ENCODE data around the gene PDE8A.
"Not testable (repeated sequence)": the region's sequence is repeated elsewhere in the genome, so short reads cannot be mapped to it uniquely, and the experiment has no call there.

Gene PDE8A

GRCh38 chr15:84960391-84961113 is 21.1 kb upstream of the PDE8A start:
- no peak for DNase-seq (ENCODE audit: low read depth)

DNA sequence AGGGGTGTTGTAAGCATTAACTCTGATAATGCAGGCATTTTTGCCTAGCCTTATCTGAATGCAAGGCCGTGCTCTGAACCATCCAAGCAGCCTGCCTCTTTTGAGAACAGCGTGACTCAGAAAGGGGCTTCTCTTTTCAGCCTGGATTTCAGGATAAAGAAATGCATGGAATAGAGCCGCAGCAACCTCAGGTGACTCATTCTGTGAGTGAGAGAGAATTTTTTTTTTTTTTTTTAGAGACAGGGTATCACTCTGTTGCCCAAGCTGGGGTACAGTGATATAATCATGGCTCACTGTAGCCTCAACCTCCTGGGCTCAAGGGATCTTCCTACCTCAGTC is 20.6 kb upstream of the PDE8A start:
- no peak for DNase-seq (ENCODE audit: low read depth)

DNA sequence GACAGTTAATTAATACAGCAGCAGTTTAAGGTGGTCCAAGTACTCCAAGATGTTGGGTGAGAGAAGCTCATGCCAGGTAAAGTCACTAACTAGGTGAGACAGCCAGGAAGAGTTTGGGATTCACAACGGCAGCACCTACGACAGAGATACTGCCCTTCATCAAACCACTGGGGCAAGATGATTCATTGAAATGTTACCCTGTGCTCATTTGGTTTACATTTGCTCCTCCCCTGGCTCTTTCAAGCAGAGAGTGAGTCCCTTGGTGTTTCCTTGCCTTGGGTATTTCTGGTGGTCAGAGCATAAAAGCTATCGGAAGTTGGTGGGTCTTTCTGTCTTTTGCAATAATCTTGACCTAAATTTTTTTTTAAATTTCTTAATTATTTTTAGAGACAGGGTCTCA is 19.9 kb upstream of the PDE8A start:
- DNase-seq (ENCODE audit: low read depth) = no peak

DNA sequence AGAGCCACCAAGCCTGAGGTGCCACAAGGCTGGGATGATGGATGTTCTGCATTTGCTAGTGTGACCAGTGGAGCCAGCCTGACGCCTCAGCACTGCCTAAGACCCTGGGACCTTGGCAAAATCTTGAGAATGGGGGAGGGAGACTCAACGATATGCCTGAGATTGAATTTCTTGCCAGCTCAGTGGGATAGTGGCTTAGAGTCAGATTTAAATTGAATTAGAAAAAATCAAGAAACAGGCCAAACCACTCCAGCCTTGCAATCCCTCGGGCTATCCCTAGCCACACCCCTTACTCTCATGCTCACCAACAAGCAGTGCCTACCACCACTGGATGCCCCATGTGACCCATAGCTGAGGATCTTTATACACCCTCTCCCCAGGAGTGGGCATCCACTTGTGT is 18.7 kb upstream of the PDE8A start:
- no peak for DNase-seq (ENCODE audit: low read depth)

DNA sequence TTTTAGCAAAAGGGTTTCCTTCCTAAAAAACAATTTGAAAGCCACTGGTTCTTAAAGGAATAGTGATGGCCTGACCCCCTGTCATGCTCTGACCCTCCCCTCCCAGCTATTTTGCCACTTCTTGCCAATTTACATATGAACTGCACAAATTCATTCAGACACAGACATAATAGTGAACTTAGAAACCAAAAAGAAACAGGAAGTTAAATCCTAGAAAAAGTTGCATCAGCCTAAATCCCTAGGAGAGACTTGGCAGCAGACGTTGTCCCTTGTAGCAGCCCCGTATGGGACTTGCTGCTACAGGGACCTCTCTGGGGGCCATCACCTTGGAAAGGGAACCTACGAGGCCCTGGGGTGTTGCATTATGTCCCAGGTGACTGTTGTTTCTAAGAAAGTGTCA is 14.3 kb upstream of the PDE8A start:
- no peak for DNase-seq (ENCODE audit: low read depth)

DNA sequence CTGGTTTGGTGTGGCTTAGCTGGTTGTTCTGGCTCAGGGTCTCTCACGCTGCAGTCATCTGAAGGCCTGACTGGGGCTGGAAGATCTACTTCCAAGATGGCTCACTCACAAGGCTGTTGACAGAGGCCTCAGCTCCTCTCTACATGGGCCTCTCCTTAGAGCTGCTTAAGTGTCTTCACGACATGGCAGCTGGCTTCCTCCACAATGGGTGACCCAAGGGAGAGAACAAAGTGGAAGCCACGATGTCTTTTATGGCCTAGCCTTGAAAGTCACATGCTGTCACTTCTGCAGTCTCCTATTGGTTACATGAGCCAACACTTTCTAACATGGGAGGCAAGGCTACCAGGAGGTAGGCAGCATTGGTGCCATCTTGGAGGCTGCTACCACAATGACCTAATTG is 13.4 kb upstream of the PDE8A start:
- DNase-seq (ENCODE audit: low read depth) = no peak

DNA sequence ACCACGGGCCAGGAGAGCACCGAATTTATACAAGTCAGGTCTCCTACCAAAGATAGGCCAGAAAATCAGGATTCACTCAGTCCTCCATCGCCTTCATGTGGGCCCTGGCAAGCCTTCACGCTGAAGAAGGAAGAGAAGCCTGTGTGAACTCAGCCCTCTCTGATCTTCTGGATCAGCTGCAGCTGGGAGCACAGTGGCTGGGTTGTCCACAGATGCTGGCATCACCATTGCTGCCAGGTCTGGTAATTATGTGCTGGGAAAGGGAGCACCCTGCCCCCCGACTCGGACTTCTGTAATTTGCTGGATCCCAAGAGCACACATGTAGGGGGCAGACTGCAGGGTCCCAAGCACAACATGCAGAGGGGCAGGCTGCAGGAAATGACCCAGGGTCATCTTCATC is 12.4 kb upstream of the PDE8A start:
- DNase-seq (ENCODE audit: low read depth) = no peak

GRCh38 chr15:84970843-84971242 is 10.8 kb upstream of the PDE8A start:
- DNase-seq (ENCODE audit: low read depth) = no peak

GRCh38 chr15:84973492-84974460 is 7.9 kb upstream of the PDE8A start:
- no peak for DNase-seq (ENCODE audit: low read depth)

DNA sequence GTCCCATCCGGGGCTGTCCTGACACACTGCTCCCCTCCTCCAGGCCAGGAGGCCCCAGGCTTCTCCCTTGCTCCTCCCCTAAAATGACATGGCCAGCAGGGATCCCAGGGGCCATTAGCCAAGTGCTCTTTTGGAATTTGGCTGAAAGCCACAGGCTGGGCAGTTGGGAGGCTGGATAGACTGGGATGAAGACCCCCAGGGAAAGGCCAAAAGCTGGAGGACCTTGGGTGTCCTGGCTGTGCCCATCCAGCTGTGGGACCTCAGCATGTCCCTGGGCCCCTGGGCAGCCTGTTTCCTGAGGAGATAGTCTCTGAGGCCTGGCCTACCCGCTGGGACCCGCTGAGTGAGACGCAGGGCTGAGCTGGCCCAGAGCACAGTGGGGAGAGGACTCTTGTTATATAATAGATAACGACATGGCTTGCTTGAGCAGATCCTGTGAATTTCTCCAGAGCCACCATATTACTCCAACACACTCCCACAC is 5.7 kb upstream of the PDE8A start:
- no peak for DNase-seq (ENCODE audit: low read depth)

DNA sequence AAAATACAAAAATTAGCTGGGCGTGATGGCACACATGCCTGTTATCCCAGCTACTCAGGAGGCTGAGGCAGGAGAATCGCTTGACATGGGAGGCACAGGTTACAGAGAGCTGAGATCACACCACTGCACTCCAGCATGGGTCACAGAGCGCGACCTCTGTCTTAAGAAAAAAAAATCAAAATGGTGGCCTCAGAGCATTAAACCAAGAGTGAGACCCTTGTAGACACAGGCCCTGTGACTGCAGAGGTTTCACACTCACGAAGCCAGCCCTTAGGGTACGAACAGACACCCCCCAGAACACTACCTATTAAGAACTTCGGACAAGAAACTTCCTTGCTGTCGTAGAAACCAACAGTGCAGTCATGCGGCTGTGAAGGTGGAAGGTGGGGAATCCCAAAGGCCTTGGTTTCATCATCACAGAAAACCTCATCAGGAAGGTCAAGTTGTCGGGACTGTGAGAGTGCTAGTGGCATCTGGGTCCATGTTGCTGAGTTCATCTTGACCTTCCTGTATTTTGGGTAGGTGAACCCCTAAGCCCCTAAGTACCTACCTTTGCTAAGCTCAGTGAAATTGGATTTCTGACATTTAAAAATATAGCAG is 4.8 kb upstream of the PDE8A start:
- DNase-seq (ENCODE audit: low read depth) = no peak

DNA sequence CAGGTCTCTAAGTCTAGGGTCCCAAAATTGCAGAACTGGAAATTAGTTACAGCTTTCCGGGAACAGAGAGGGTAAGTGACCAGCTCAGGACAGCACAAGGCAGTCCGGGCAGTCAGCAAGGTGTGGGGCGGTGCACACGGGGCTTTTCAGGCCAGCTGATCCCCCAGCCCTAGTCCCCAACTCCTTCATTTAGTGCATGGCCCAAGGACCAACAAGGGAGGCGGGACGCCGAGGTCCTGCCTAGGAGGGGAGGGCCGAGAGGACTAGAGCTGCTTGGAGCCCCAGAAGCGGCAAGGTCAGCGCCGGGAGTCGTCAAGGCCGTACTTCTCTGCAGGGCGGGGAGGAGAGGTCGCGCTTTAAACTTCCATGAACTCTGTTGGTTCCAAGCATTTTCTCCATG is 2.0 kb upstream of the PDE8A start:
- DNase-seq (ENCODE audit: low read depth) = no peak

DNA sequence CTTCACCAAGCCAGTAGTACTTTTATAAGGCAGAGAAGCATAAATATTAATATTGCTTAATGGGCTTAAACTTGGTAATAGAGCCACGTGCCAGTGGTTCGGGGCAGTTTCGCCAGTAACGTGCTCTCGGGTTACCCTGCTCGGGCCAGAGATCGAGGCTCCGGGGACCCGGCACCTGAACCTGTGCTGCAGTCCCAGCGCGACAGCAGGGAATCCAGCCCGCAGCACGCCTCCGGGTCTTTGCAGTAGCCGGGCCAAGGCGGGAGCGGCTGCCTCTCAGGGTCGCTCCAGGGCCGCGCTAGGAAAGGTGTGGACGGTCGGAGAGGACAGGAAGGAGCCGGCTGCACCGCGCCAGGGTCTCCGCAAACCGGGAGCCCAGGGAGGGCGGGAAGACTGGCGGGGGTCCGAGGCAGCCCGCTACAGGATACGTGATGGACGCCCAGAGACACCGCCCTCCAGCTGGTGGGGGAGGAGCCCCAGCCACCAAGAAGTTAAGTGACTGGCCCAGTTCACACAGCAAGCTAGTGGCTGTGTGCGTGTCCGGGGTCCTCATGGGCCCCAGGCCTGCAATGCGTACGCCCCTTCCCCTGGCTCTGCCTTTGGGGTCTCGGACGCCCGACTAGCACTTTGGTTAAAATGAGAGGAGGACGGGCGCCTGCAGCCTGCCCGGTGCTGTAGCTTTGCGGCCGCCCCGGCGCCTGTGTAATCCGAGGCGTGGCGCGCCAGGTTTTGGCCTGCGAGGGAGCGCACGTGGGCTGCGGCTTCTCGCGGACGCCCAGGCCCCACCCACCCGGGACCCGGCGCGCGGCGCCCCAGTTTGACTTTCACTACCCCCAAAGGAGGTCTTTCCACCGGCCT is 1.2 kb upstream of the PDE8A start:
- DNase-seq (ENCODE audit: low read depth) = peak; percentile 79

DNA sequence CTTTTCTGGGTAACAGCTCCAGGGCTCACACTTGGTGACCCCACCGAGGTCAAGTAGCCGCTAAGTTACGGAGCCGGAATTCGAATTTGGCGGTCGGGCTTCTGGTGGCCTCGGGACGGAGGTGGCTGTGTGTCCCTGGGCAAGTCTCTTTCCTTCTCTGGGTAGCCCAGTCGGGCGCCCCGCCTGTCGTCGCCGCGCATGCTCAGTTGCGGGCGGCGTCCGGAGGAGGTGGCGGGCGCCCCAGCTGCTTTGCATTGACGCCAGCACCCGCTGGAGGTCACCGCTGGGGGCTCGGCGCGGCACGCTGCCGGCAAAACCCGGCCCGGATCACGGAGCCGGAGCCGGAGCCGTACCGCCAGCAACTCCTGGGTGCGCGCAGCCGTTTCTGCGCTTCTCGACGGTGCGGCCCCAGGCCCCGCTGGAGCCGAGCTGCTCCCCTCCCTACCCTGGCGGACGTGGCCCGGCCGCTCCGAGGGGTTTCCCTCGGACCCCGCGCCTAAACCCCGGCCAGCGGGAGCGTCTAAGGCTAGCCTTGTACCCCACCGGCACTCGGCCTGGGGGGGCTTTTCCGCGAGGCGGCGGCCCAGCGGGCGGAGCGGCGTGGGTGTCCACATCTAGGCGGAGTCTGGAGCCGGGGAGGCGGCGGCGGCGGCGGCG is 474 bp upstream of the PDE8A start:
- peak; percentile 96 for DNase-seq (ENCODE audit: low read depth)

GRCh38 chr15:84982301-84982920 is 755 bp downstream of the PDE8A start:
- DNase-seq (ENCODE audit: low read depth) = peak; percentile 35

DNA sequence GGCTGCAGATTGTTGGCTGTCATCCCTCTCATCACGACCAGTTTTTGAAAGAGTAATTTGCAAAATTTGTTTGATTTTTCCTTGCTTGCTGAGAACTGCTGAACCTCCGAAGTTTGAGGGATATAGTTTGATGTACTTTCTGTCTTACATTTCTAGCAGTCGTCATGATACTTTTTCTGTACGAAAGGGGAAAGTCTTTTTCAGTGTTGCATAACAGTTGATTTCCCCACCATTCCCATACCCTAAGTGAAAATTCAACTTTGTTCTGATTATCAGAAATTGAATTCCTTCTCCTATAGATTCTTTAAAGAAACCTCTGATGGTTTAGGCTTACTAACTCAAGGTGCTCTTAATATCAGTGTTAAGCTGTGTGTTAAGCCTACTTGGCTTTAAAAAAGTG is 1.6 kb downstream of the PDE8A start:
- no peak for DNase-seq (ENCODE audit: low read depth)

- no peak for DNase-seq (ENCODE audit: low read depth)
Measured at GRCh38 chr15:84983711-84984110, 2.1 kb downstream of the PDE8A start.

- no peak for DNase-seq (ENCODE audit: low read depth)
Measured at GRCh38 chr15:84985158-84985557, 3.5 kb downstream of the PDE8A start.

- DNase-seq (ENCODE audit: low read depth) = not testable (repeated sequence)
Measured at GRCh38 chr15:84987351-84987750, 5.7 kb downstream of the PDE8A start.

DNA sequence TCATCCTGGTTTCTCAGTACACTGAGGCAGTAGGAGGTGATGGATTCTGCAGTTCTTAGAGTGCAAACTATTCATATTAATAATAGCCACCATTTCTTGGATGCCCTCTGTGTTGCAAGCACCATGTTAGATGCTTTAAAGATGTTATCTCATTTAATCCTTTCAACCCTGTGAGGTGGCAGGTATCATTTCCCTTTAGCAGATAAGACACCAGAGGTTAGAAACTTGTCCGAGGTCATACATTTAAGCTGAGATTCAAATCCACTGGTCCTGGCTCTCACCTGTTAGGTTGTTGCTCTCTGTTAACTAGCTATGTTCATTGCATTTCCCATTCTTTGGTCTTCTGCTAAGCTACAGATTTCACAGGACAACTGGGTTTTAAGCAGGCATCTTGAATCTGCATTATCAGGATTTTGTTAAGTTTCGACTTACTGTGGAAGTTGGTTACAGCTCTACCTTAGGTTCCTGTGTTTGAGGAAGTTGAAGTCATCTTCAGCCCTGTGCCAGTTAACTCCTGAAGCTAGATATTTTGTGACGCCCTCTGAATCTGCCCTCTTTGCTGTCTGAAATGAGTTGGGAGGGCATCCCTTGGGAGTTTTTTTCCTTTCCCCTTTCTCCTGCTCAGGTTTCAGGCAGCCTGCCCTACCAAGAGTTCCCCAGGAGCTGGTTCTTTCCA is 6.4 kb downstream of the PDE8A start:
- no peak for DNase-seq (ENCODE audit: low read depth)
